ENCODE data around the gene RHOBTB1.

- no peak for TF ChIP-seq CTCF (IDR thresholded peaks at IDR 0.05)
- TF ChIP-seq POLR2A (IDR thresholded peaks at IDR 0.05), result no peak
These were observed 38.4 kb downstream of the RHOBTB1 start for GRCh38 chr10:60905580-60905979.
